Stimulated activated CD8-positive, alpha-beta memory T cell treated with anti-CD3 and anti-CD28 coated beads, Interleukin-7, amount 100 ng/mL, for 1 hour (primary cell): ENCODE measurements around the gene KHK.
"Not testable (repeated sequence)": the region's sequence is repeated elsewhere in the genome, so short reads cannot be mapped to it uniquely, and the experiment has no call there.

Source experiments
- DNase-seq, 2 donors: peaks; one replicate each; pipeline ENCODE4 v3.0.0-alpha.2; 2020; ENCODE audit warnings: low read depth in 2 of 2

The KHK gene

GRCh38 chr2:27059141-27059820 is 27.3 kb upstream of the KHK start:
- no peak for DNase-seq

- no peak for DNase-seq
Observed at GRCh38 chr2:27060323-27060722, 26.2 kb upstream of the KHK start.

GRCh38 chr2:27065128-27065527 is 21.4 kb upstream of the KHK start:
- DNase-seq: no peak

GRCh38 chr2:27067385-27067784 is 19.2 kb upstream of the KHK start:
- DNase-seq: no peak

- DNase-seq: no peak
Observed at GRCh38 chr2:27069436-27069835, 17.1 kb upstream of the KHK start.

- no peak for DNase-seq
Observed at GRCh38 chr2:27069961-27070618, 16.5 kb upstream of the KHK start.

- DNase-seq: no peak
Observed at GRCh38 chr2:27070653-27071276, 15.8 kb upstream of the KHK start.

GRCh38 chr2:27071277-27071989 is 15.1 kb upstream of the KHK start, which contains the start of gene OST4:
Gene OST4, minus strand, starts transcription at chr2:27071654.
- peak; percentile 73 to 78 for DNase-seq

- DNase-seq: no peak
Observed at GRCh38 chr2:27071990-27072830, 14.4 kb upstream of the KHK start.

GRCh38 chr2:27072920-27073319 is 13.7 kb upstream of the KHK start:
- DNase-seq: no peak

GRCh38 chr2:27073782-27074181 is 12.8 kb upstream of the KHK start:
- no peak for DNase-seq

- no peak for DNase-seq
Observed at GRCh38 chr2:27074738-27075565, 11.6 kb upstream of the KHK start.

GRCh38 chr2:27075566-27075871 is 11.1 kb upstream of the KHK start:
- DNase-seq: not testable (repeated sequence)

GRCh38 chr2:27076323-27076722 is 10.2 kb upstream of the KHK start:
- no peak for DNase-seq

- no peak for DNase-seq
Observed at GRCh38 chr2:27077231-27077630, 9.3 kb upstream of the KHK start.

- DNase-seq: no peak
Observed at GRCh38 chr2:27078267-27079194, 8.0 kb upstream of the KHK start, which contains the start of gene EMILIN1. Gene EMILIN1, plus strand, starts transcription at chr2:27078615. Its CDS starts 451 bp downstream, at chr2:27079066.

GRCh38 chr2:27079233-27080139 is 7.1 kb upstream of the KHK start:
- no peak for DNase-seq

- DNase-seq: no peak
Observed at GRCh38 chr2:27080140-27080469, 6.5 kb upstream of the KHK start.

- no peak for DNase-seq
Observed at GRCh38 chr2:27080603-27080936, 6.0 kb upstream of the KHK start.
